Activated CD4-positive, alpha-beta T cell treated with anti-CD3 and anti-CD28 coated beads, Interleukin-2, Interleukin-6, amounts not matched to agents 100 ng/mL and 50 ng/mL, durations not matched to agents 16 hours and 8 hours (primary cell): ENCODE measurements around the gene BDH1.
"Not testable (repeated sequence)": the region's sequence is repeated elsewhere in the genome, so short reads cannot be mapped to it uniquely, and the experiment has no call there.

Source experiments
- DNase-seq: peaks from one replicate; pipeline ENCODE4 v3.0.0-alpha.2; 2020

BDH1 gene

GRCh38 chr3:197520311-197521276, 35.2 kb downstream of the BDH1 start:
- no peak for DNase-seq

GRCh38 chr3:197519801-197520211, 36.0 kb downstream of the BDH1 start:
- no peak for DNase-seq

- DNase-seq = no peak
These were observed 36.8 kb downstream of the BDH1 start for GRCh38 chr3:197518881-197519421.

GRCh38 chr3:197517922-197518683, 37.7 kb downstream of the BDH1 start:
- not testable (repeated sequence) for DNase-seq

GRCh38 chr3:197516890-197517606, 38.7 kb downstream of the BDH1 start:
- DNase-seq = not testable (repeated sequence)

- peak; percentile 24 for DNase-seq
These were observed 39.3 kb downstream of the BDH1 start for GRCh38 chr3:197516517-197516889.

- DNase-seq = no peak
These were observed 40.9 kb downstream of the BDH1 start for GRCh38 chr3:197514786-197515355.

- DNase-seq = no peak
These were observed 41.6 kb downstream of the BDH1 start for GRCh38 chr3:197513953-197514785.

- no peak for DNase-seq
These were observed 42.8 kb downstream of the BDH1 start for GRCh38 chr3:197512691-197513571.

GRCh38 chr3:197511853-197512635, 43.7 kb downstream of the BDH1 start:
- DNase-seq = no peak

GRCh38 chr3:197511130-197511529, 44.6 kb downstream of the BDH1 start:
- DNase-seq = no peak

- no peak for DNase-seq
These were observed 45.1 kb downstream of the BDH1 start for GRCh38 chr3:197510642-197511018.

- DNase-seq = no peak
These were observed 46.6 kb downstream of the BDH1 start for GRCh38 chr3:197508924-197509775.

GRCh38 chr3:197508461-197508860, 47.3 kb downstream of the BDH1 start:
- no peak for DNase-seq

GRCh38 chr3:197508051-197508451, 47.7 kb downstream of the BDH1 start:
- no peak for DNase-seq

GRCh38 chr3:197507541-197507940, 48.2 kb downstream of the BDH1 start:
- no peak for DNase-seq

GRCh38 chr3:197507081-197507480, 48.7 kb downstream of the BDH1 start:
- no peak for DNase-seq

GRCh38 chr3:197505796-197506548, 49.8 kb downstream of the BDH1 start:
- no peak for DNase-seq
